HepG2 (cell line): ENCODE measurements around the gene SLC19A1. TPM values are rescaled to one million over a fixed set of nuclear protein-coding genes. Genes with fewer than 3 reads are reported as not detected.

Source experiments
- ATAC-seq: fragments of 200-7000 bp; cut with Tn5 transposase; 3 replicates; pipeline ENCODE4 v1.9.1; 2020; ENCODE audit warnings: mild to moderate bottlenecking, moderate library complexity
- BruUV-seq: library from RNA; stranded (reverse); fragments of 400-500 nt; replicated peaks from 2 replicates; lab custom pipeline; 2021; lab: Mats Ljungman, UMichigan
- CTCF ChIA-PET: fragments of 300-600 bp; formaldehyde crosslinking; extraction: SDS; loops from one replicate; lab custom pipeline; 2021; ENCODE audit warnings: low total read pairs, inconsistent platforms, low intra/inter-chr PET ratio; lab: Yijun Ruan, JAX
- POLR2A ChIA-PET: fragments of 350-600 bp; sonication (Branson Sonifier 250); formaldehyde crosslinking; loops from one replicate; lab custom pipeline; 2020; ENCODE audit warnings: antibody characterized with exemption, inconsistent platforms; lab: Yijun Ruan, JAX
- DNase-seq: peaks from one replicate; pipeline ENCODE4 v3.0.0-alpha.2; 2015; ENCODE audit warnings: low spot score
- FAIRE-seq: peaks from 3 replicates; lab custom pipeline; 2011; peaks lifted over from hg19 to GRCh38; lab: Jason Lieb, UNC
- H2AFZ ChIP-seq: one replicate; pipeline ENCODE4 v1.6.1; 2011; ENCODE audit warnings: low read length, inconsistent platforms
- H3K27ac ChIP-seq: fragments of 300-600 bp; 3 replicates; pipeline ENCODE4 v1.8.0; 2011; ENCODE audit warnings: mixed run types, mild to moderate bottlenecking, mixed read lengths, low read length, inconsistent platforms; ENCODE audit not compliant: insufficient read depth; ENCODE audit errors: extremely low read length
- H3K27me3 ChIP-seq, 2 experiments: fragments of 200-600 bp in 1 of 2; 2 replicates in 1 of 2; 3 replicates in 1 of 2; pipeline versions ENCODE4 v1.6.0 to v1.8.0; 2011; ENCODE audit warnings: low read length in 2 of 2, mild to moderate bottlenecking in 2 of 2, moderate library complexity in 2 of 2, inconsistent platforms in 1 of 2; ENCODE audit not compliant: insufficient read depth in 2 of 2, control insufficient read depth in 1 of 2
- H3K36me3 ChIP-seq, 2 experiments: fragments of 200-600 bp in 1 of 2; replicated peaks in 1 of 2; 2 replicates in 1 of 2; 3 replicates in 1 of 2; pipeline versions ENCODE4 v1.5.1 to v1.8.0; 2011; ENCODE audit warnings: low read length in 2 of 2, inconsistent platforms in 1 of 2; ENCODE audit not compliant: insufficient read depth in 2 of 2, control insufficient read depth in 1 of 2
- H3K4me1 ChIP-seq: 2 replicates; pipeline ENCODE4 v1.5.1; 2012; ENCODE audit warnings: low read length, inconsistent platforms; ENCODE audit not compliant: insufficient read depth
- H3K4me2 ChIP-seq: 2 replicates; pipeline ENCODE4 v1.6.0; 2011; ENCODE audit warnings: low read depth, low read length, inconsistent platforms
- H3K4me3 ChIP-seq, 3 experiments: fragments of 200-600 bp in 1 of 3; sonication (generic), shearing (Covaris generic) in 1 of 3; replicated peaks in 1 of 3; 2 replicates each; pipeline ENCODE4 v1.5.1; 2011 to 2016; ENCODE audit warnings: low read length in 3 of 3, inconsistent platforms in 2 of 3, low read depth in 2 of 3, mild to moderate bottlenecking in 2 of 3, control low read depth in 1 of 3, mixed read lengths in 1 of 3; ENCODE audit not compliant: insufficient read depth in 1 of 3
- H3K79me2 ChIP-seq: one replicate; pipeline ENCODE4 v1.6.1; 2011; ENCODE audit warnings: low read length, inconsistent platforms; ENCODE audit not compliant: insufficient read depth
- H3K9ac ChIP-seq: 2 replicates; pipeline ENCODE4 v1.6.0; 2011; ENCODE audit warnings: mild to moderate bottlenecking, low read depth, low read length, inconsistent platforms; ENCODE audit not compliant: insufficient read depth
- H3K9me3 ChIP-seq: 2 replicates; pipeline ENCODE4 v1.5.1; 2012; ENCODE audit warnings: mild to moderate bottlenecking, low read length
- H4K20me1 ChIP-seq: 2 replicates; pipeline ENCODE4 v1.6.0; 2011; ENCODE audit warnings: inconsistent platforms, mild to moderate bottlenecking, low read length, moderate library complexity; ENCODE audit not compliant: insufficient read depth
- WGBS: methylation state at CpG from one replicate; pipeline ENCODE4 v1.1.6; 2017; ENCODE audit warnings: low lambda C conversion rate; 5-methylcytosine and 5-hydroxymethylcytosine counted together
- in situ Hi-C: cut with HindIII; loops from 2 replicates; pipeline ENCODE4 v1.10.0; 2017; ENCODE audit warnings: low pct_unique_long_range_greater_than_20kb; ENCODE audit not compliant: extremely low pct_ligation_motif_present
- intact Hi-C: fragments of 100-400 bp; cut with micrococcal nuclease; formaldehyde crosslinking; loops from one replicate; pipeline ENCODE4 v1.10.0; 2022; ENCODE audit not compliant: unreplicated experiment
- polyA plus RNA-seq, 8 experiments: library from polyadenylated mRNA; depleted of rRNA in 3 of 8; stranded (reverse) in 7 of 8; unstranded in 1 of 8; fragments of >200 nt; fragmentation: Illumina TruSeq in 4 of 8; extraction: Trizol in 4 of 8; gene quantifications; 2 replicates each; pipeline versions ENCODE4 v1.2.1 to v1.2.3, GENCODE V29; 2011 to 2016; ENCODE audit warnings: low read depth in 4 of 8, missing spikeins in 1 of 8, mixed read lengths in 1 of 8; ENCODE audit not compliant: insufficient read depth in 1 of 8
- total RNA-seq, 5 experiments: library from RNA; depleted of rRNA; stranded (reverse); fragments of >200 nt; fragmentation: Illumina TruSeq; extraction: Trizol; gene quantifications; 2 replicates each; pipeline ENCODE4 v1.2.3, GENCODE V29; 2016; ENCODE audit warnings: low read depth in 1 of 5
- TF ChIP-seq, protein P1 (sequence below): sonication (generic); formaldehyde crosslinking; IDR thresholded peaks from 2 replicates; pipeline ENCODE4 v1.5.1; 2020; ENCODE audit warnings: mild to moderate bottlenecking, missing genetic modification reagents, moderate library complexity
- TF ChIP-seq, protein P2 (sequence below): sonication (generic); formaldehyde crosslinking; IDR thresholded peaks from 2 replicates; pipeline ENCODE4 v1.4.0; 2020; ENCODE audit warnings: missing genetic modification reagents; ENCODE audit errors: not compliant biosample characterization
- TF ChIP-seq, protein P3 (sequence below): fragments of 450-650 bp; IDR thresholded peaks from 2 replicates; pipeline ENCODE4 v1.6.1; 2016

SLC19A1 gene
- total and polyA plus RNA-seq, 2 of the 13 experiments (the other 11 are each of a cell fraction or from before 2014, with no cell fraction given) = 21.8 to 23.0 TPM

DNA sequence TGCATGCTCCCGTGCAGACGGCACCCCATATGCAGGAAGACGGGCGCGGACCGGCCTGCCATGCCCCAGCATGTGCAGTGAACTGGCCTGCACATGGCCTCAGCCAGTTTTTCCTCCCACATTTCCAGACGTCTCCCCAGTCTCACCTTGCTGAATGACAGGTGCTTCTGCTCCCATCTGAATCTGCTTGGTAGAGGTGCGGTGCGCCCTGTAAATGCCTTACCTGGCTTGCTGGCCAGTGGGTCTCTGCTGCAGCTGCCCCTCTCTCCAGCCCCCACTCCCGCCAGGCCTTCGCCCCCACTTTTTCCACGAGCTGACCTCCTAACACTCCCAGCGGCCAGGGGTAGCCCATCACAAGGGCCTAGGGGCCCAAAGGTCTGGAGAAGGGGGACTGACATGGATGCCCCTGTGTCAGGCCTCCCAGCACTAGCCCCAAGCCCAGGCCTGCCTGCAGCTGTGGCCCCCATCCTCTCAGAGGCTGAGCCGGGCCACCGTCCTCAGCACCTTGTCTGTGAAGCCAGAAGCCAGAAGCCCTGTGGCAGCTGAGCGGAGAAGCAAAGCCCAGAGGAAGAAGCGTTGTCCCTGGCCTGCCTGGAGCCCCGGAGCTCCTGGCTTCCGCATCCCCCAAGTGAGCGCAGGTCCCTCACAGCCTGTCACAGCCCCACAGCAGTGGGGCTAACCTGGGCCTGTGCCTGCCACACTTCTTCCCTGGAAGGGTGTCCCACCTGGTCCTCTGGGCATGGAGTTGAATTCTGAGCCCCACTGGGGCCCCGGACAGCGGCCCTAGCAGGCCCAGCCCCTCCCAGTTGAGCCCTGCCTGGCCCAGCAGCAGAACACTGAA is 3.7 kb upstream of the SLC19A1 start:
- no peak overlapping the region for H2AFZ ChIP-seq
- H3K27me3 ChIP-seq = peaks cover 6 to 45% of the 10 kb centered on the region in 2 experiments; a peak in 4 of 5 replicates
- no TSS peak for BruUV-seq
- no peaks in the 10 kb centered on the region for H3K36me3 ChIP-seq
- peaks cover 9% of the 10 kb centered on the region for H3K79me2 ChIP-seq
- no peaks in the 10 kb centered on the region for H4K20me1 ChIP-seq
- H3K27ac ChIP-seq = no peak overlapping the region
- ChIA-PET POLR2A (no interaction called here), CTCF (no interaction called here)
- H3K9me3 ChIP-seq = no peaks in the 10 kb centered on the region
- DNase-seq (no peak), FAIRE-seq (no peak), ATAC-seq (no peak)
- no peak overlapping the region for H3K4me2 ChIP-seq
- no peak overlapping the region for H3K4me3 ChIP-seq
- in situ Hi-C loops (no loop called here), intact Hi-C loops (no loop called here)
- H3K4me1 ChIP-seq = peaks cover 50% of the 10 kb centered on the region
- H3K9ac ChIP-seq = no peak overlapping the region
- TF ChIP-seq, protein P1, sequence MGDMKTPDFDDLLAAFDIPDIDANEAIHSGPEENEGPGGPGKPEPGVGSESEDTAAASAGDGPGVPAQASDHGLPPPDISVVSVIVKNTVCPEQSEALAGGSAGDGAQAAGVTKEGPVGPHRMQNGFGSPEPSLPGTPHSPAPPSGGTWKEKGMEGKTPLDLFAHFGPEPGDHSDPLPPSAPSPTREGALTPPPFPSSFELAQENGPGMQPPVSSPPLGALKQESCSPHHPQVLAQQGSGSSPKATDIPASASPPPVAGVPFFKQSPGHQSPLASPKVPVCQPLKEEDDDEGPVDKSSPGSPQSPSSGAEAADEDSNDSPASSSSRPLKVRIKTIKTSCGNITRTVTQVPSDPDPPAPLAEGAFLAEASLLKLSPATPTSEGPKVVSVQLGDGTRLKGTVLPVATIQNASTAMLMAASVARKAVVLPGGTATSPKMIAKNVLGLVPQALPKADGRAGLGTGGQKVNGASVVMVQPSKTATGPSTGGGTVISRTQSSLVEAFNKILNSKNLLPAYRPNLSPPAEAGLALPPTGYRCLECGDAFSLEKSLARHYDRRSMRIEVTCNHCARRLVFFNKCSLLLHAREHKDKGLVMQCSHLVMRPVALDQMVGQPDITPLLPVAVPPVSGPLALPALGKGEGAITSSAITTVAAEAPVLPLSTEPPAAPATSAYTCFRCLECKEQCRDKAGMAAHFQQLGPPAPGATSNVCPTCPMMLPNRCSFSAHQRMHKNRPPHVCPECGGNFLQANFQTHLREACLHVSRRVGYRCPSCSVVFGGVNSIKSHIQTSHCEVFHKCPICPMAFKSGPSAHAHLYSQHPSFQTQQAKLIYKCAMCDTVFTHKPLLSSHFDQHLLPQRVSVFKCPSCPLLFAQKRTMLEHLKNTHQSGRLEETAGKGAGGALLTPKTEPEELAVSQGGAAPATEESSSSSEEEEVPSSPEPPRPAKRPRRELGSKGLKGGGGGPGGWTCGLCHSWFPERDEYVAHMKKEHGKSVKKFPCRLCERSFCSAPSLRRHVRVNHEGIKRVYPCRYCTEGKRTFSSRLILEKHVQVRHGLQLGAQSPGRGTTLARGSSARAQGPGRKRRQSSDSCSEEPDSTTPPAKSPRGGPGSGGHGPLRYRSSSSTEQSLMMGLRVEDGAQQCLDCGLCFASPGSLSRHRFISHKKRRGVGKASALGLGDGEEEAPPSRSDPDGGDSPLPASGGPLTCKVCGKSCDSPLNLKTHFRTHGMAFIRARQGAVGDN = 0 out of 2 replicates have a peak, but pooled peaks have one; percentile 16
- TF ChIP-seq, protein P2, sequence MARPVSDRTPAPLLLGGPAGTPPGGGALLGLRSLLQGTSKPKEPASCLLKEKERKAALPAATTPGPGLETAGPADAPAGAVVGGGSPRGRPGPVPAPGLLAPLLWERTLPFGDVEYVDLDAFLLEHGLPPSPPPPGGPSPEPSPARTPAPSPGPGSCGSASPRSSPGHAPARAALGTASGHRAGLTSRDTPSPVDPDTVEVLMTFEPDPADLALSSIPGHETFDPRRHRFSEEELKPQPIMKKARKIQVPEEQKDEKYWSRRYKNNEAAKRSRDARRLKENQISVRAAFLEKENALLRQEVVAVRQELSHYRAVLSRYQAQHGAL = no peak
- TF ChIP-seq, protein P3, sequence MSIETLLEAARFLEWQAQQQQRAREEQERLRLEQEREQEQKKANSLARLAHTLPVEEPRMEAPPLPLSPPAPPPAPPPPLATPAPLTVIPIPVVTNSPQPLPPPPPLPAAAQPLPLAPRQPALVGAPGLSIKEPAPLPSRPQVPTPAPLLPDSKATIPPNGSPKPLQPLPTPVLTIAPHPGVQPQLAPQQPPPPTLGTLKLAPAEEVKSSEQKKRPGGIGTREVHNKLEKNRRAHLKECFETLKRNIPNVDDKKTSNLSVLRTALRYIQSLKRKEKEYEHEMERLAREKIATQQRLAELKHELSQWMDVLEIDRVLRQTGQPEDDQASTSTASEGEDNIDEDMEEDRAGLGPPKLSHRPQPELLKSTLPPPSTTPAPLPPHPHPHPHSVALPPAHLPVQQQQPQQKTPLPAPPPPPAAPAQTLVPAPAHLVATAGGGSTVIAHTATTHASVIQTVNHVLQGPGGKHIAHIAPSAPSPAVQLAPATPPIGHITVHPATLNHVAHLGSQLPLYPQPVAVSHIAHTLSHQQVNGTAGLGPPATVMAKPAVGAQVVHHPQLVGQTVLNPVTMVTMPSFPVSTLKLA = peak; percentile 53; the same call in 1 of the 2 replicates
- whole genome bisulfite sequencing = 76% methylated on average over 12 of the region's 22 CpGs
